Neural cell (in vitro differentiated cells): ENCODE measurements around the gene KRR1.

ENCODE experiments used
- CTCF ChIP-seq: fragments of 450-650 bp; IDR thresholded peaks from 2 replicates; pipeline ENCODE4 v1.5.1; 2014; ENCODE audit warnings: antibody characterized with exemption, mild to moderate bottlenecking, moderate library complexity; ENCODE audit not compliant: poor library complexity, severe bottlenecking
- EP300 ChIP-seq: fragments of 450-650 bp; conservative IDR thresholded peaks from 2 replicates; pipeline ENCODE4 v1.6.1; 2014; ENCODE audit warnings: antibody characterized with exemption, mild to moderate bottlenecking, moderate library complexity; ENCODE audit not compliant: poor library complexity, severe bottlenecking
- POLR2AphosphoS5 ChIP-seq: IDR thresholded peaks from 2 replicates; pipeline ENCODE4 v1.6.1; 2012
- REST ChIP-seq: IDR thresholded peaks from 2 replicates; pipeline ENCODE4 v1.6.1; 2012; ENCODE audit warnings: borderline replicate concordance

- no peak for TF ChIP-seq REST
- TF ChIP-seq POLR2AphosphoS5, result no peak
- no peak for TF ChIP-seq CTCF
- no peak for TF ChIP-seq EP300
Observed at GRCh38 chr12:75558287-75558686, 46.9 kb upstream of the KRR1 start.
